Keratinocyte (primary cell): ENCODE data around the gene TBC1D2. TPM values are rescaled to one million over a fixed set of nuclear protein-coding genes. Genes with fewer than 3 reads are reported as not detected.

Experiments used
- DNase-seq: peaks from one replicate; pipeline ENCODE4 v3.0.0-alpha.2; 2011; ENCODE audit warnings: low read depth, missing footprints, low spot score
- FAIRE-seq: peaks from 2 replicates; lab custom pipeline; 2011; peaks lifted over from hg19 to GRCh38; lab: Jason Lieb, UNC
- H2AFZ ChIP-seq: 2 replicates; pipeline ENCODE4 v1.6.0; 2012; ENCODE audit warnings: low read length, control low read depth, inconsistent platforms; ENCODE audit not compliant: control insufficient read depth
- H3K27ac ChIP-seq: 2 replicates; pipeline ENCODE4 v1.5.1; 2011; ENCODE audit warnings: low read length; ENCODE audit not compliant: control insufficient read depth, insufficient read depth
- H3K27me3 ChIP-seq: 3 replicates; pipeline ENCODE4 v1.6.0; 2011; ENCODE audit warnings: low read length; ENCODE audit not compliant: control insufficient read depth, insufficient read depth; ENCODE audit errors: extremely low read depth
- H3K36me3 ChIP-seq, 2 experiments: 2 replicates in 1 of 2; 3 replicates in 1 of 2; pipeline ENCODE4 v1.5.1; 2011; ENCODE audit warnings: low read length in 2 of 2, mild to moderate bottlenecking in 1 of 2; ENCODE audit not compliant: control insufficient read depth in 2 of 2, insufficient read depth in 2 of 2; ENCODE audit errors: extremely low read depth in 1 of 2
- H3K4me1 ChIP-seq: 3 replicates; pipeline ENCODE4 v1.5.1; 2011; ENCODE audit warnings: low read length; ENCODE audit not compliant: control insufficient read depth, insufficient read depth; ENCODE audit errors: extremely low read depth
- H3K4me2 ChIP-seq: 3 replicates; pipeline ENCODE4 v1.6.0; 2011; ENCODE audit warnings: low read depth, low read length; ENCODE audit not compliant: control insufficient read depth, insufficient read depth; ENCODE audit errors: extremely low read depth
- H3K4me3 ChIP-seq, 3 experiments: fragments of 200-600 bp in 1 of 3; sonication (generic) in 1 of 3; 2 replicates in 2 of 3; 3 replicates in 1 of 3; pipeline ENCODE4 v1.5.1; 2011 to 2016; ENCODE audit warnings: low read length in 3 of 3, mild to moderate bottlenecking in 3 of 3, control low read depth in 2 of 3, inconsistent platforms in 1 of 3, low read depth in 1 of 3, mixed read lengths in 1 of 3, mixed run types in 1 of 3, moderate library complexity in 1 of 3; ENCODE audit not compliant: control insufficient read depth in 2 of 3, insufficient read depth in 2 of 3; ENCODE audit errors: extremely low read depth in 1 of 3
- H3K79me2 ChIP-seq: 2 replicates; pipeline ENCODE4 v1.6.0; 2012; ENCODE audit warnings: low read length; ENCODE audit not compliant: control insufficient read depth, insufficient read depth
- H3K9ac ChIP-seq: 3 replicates; pipeline ENCODE4 v1.6.0; 2011; ENCODE audit warnings: low read length; ENCODE audit not compliant: control insufficient read depth, insufficient read depth; ENCODE audit errors: extremely low read depth
- H3K9me1 ChIP-seq: 3 replicates; pipeline ENCODE4 v1.6.0; 2011; ENCODE audit warnings: low read length; ENCODE audit not compliant: control insufficient read depth, insufficient read depth; ENCODE audit errors: extremely low read depth
- H3K9me3 ChIP-seq: 2 replicates; pipeline ENCODE4 v1.5.1; 2012; ENCODE audit warnings: low read depth, low read length; ENCODE audit not compliant: control insufficient read depth
- H4K20me1 ChIP-seq: 3 replicates; pipeline ENCODE4 v1.6.0; 2011; ENCODE audit warnings: low read length; ENCODE audit not compliant: control insufficient read depth, insufficient read depth; ENCODE audit errors: extremely low read depth
- EZH2 ChIP-seq: IDR thresholded peaks from one replicate; pipeline ENCODE4 v1.6.1; 2012; ENCODE audit warnings: inconsistent platforms, mild to moderate bottlenecking, low read length, moderate library complexity
- dilution Hi-C: fragments of 300-500 bp; cut with MboI; formaldehyde crosslinking; loops from one replicate; pipeline ENCODE4 v1.7.0; 2020; ENCODE audit warnings: low sequenced_read_pairs; ENCODE audit not compliant: extremely low pct_ligation_motif_present
- polyA plus RNA-seq, 5 experiments: library from polyadenylated mRNA; depleted of rRNA in 3 of 5; stranded (reverse) in 3 of 5; stranded (forward) in 1 of 5; unstranded in 1 of 5; fragments of >200 nt; gene quantifications; 1 replicate in 1 of 5; 2 replicates in 3 of 5; 3 replicates in 1 of 5; pipeline versions ENCODE4 v1.2.1 to v1.2.3, GENCODE V29; 2011 to 2012; ENCODE audit warnings: missing spikeins in 2 of 5, low read depth in 1 of 5, low replicate concordance in 1 of 5
- TF ChIP-seq, protein P1 (sequence below), 3 experiments: IDR thresholded peaks in 1 of 3; conservative IDR thresholded peaks in 1 of 3; optimal IDR thresholded peaks in 1 of 3; 2 replicates in 2 of 3; 3 replicates in 1 of 3; pipeline versions ENCODE3 to v1.5.1; 2011; ENCODE audit warnings: low read length in 3 of 3, mild to moderate bottlenecking in 3 of 3, moderate library complexity in 2 of 3, control low read depth in 1 of 3, inconsistent platforms in 1 of 3; ENCODE audit not compliant: insufficient read depth in 2 of 3; ENCODE audit errors: extremely low read depth in 1 of 3

Gene TBC1D2
- polyA plus RNA-seq, 1 donor (not counting 4 experiments of a cell fraction or from before 2014, with no cell fraction given), result 59.2 TPM

DNA sequence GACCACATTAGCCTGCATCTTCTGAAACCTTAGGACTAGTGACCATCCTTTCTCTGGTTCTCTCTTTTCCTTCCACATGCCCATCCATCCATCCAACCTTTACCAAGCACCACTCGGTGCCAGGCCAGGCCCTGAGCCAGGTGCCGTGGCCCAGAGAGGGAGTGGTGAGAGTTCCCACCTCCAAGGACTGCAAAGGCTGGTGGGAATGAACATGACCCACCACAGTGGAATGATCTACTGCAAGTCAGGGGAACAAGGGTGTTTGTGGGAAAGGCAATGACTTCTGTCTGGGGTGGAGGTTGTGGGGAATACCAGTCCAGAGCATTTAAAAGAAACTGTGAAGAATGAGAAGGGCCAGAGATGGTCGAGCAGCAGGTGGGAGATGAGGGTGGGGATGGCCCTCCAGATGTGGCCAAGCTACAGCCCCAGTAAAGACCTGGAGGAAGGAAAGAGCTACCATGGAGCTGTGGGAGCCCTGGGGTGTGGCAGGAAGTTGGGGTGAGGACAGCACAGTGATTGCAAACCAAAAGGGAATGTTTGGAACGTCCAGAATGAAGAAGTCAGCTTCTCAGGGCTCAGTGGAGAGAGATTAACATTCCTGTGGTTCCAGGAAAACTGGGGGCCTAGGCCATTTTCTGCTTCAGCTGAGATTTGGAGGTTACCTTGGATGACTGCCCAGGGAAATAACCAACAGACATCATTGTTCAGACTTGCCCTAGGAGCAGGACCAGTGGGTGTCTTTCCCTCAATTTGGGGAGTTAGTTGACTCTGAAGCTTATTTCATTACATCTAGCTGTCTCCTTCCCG, 32.4 kb downstream of the TBC1D2 start:
- no peak overlapping the region for H2AFZ ChIP-seq
- H3K9me3 ChIP-seq, result no peaks in the 10 kb centered on the region
- TF ChIP-seq, protein P1, sequence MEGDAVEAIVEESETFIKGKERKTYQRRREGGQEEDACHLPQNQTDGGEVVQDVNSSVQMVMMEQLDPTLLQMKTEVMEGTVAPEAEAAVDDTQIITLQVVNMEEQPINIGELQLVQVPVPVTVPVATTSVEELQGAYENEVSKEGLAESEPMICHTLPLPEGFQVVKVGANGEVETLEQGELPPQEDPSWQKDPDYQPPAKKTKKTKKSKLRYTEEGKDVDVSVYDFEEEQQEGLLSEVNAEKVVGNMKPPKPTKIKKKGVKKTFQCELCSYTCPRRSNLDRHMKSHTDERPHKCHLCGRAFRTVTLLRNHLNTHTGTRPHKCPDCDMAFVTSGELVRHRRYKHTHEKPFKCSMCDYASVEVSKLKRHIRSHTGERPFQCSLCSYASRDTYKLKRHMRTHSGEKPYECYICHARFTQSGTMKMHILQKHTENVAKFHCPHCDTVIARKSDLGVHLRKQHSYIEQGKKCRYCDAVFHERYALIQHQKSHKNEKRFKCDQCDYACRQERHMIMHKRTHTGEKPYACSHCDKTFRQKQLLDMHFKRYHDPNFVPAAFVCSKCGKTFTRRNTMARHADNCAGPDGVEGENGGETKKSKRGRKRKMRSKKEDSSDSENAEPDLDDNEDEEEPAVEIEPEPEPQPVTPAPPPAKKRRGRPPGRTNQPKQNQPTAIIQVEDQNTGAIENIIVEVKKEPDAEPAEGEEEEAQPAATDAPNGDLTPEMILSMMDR (optimal IDR thresholded peaks at IDR 0.05 in 1 of 3, IDR thresholded peaks at IDR 0.05 in 1 of 3, conservative IDR thresholded peaks at IDR 0.05 in 1 of 3; ENCODE audit: extremely low read depth in 1 of 3, insufficient read depth in 2 of 3, low read length in 3 of 3), result no peak
- no peak for TF ChIP-seq EZH2
- peak; percentile 90 for FAIRE-seq
- no peaks in the 10 kb centered on the region for H3K27me3 ChIP-seq
- peak overlapping the region; percentile 80 for H3K4me2 ChIP-seq
- H3K79me2 ChIP-seq, result peaks cover 24% of the 10 kb centered on the region
- H4K20me1 ChIP-seq, result no peaks in the 10 kb centered on the region
- peaks cover 51 to 69% of the 10 kb centered on the region in 2 experiments for H3K36me3 ChIP-seq
- dilution Hi-C loops, result no loop called here
- peaks cover 26% of the 10 kb centered on the region for H3K4me1 ChIP-seq
- peak overlapping the region; percentile 61 for H3K9ac ChIP-seq
- peaks cover 2% of the 10 kb centered on the region for H3K9me1 ChIP-seq
- DNase-seq, result peak; percentile 91
- peak overlapping the region; percentile 82 for H3K27ac ChIP-seq
- peak overlapping the region in 1 of 3 experiments; percentile 23 for H3K4me3 ChIP-seq

DNA sequence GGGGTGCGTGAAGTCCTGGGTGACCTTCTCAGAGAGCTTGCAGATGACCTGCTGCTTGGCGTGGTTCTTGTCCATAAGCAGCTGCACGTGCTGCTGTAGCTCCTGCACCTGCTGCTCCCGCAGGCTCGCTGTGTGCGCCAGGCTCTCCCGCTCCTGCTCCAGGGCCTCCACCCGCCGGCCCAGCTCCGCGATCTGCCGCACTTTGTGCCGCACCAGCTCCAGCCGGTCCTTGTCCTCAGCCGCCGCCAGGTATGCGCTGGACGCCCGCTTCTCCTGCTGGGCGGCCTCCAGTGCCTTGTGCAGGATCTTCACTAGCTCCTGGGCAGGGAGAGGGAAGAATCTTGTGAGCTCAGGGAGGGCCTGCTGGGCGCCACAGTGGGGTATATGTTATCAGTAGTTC, 34.5 kb downstream of the TBC1D2 start:
- Histone ChIP-seq H3K27me3 (no peaks in the 10 kb centered on the region), H3K9me3 (no peaks in the 10 kb centered on the region), H3K36me3 (peaks cover 52 to 56% of the 10 kb centered on the region in 2 experiments), H3K4me3 (no peak overlapping the region), H3K9me1 (no peaks in the 10 kb centered on the region), H3K9ac (no peak overlapping the region), H4K20me1 (no peaks in the 10 kb centered on the region), H3K27ac (no peak overlapping the region), H3K4me2 (no peak overlapping the region), H3K4me1 (peaks cover 30% of the 10 kb centered on the region), H3K79me2 (peaks cover 31% of the 10 kb centered on the region), H2AFZ (no peak overlapping the region)
- no peak for TF ChIP-seq EZH2
- TF ChIP-seq, protein P1 (optimal IDR thresholded peaks at IDR 0.05 in 1 of 3, IDR thresholded peaks at IDR 0.05 in 1 of 3, conservative IDR thresholded peaks at IDR 0.05 in 1 of 3; ENCODE audit: extremely low read depth in 1 of 3, insufficient read depth in 2 of 3, low read length in 3 of 3), result no peak
- dilution Hi-C loops, result no loop called here
- FAIRE-seq (no peak), DNase-seq (no peak)
